MM.1S (cell line): ENCODE measurements around the gene MAML3.

ENCODE experiments used
- DNase-seq: peaks from one replicate; pipeline ENCODE4 v3.0.0-alpha.2; 2015
- H2AFZ ChIP-seq: fragments of 300-600 bp; sonication (generic); 2 replicates; pipeline ENCODE4 v1.6.0; 2016; ENCODE audit warnings: antibody characterized with exemption, low read length
- H3F3A ChIP-seq: fragments of 300-600 bp; sonication (generic); 2 replicates; pipeline ENCODE4 v1.6.1; 2016; ENCODE audit warnings: mild to moderate bottlenecking, antibody characterized with exemption, low read length, moderate library complexity, mixed read lengths; ENCODE audit not compliant: insufficient read depth
- H3K27ac ChIP-seq: fragments of 300-600 bp; sonication (generic); 2 replicates; pipeline ENCODE4 v1.5.1; 2016; ENCODE audit warnings: mild to moderate bottlenecking, low read length
- H3K27me3 ChIP-seq: fragments of 300-600 bp; sonication (generic); replicated peaks from 2 replicates; pipeline ENCODE4 v1.6.0; 2016; ENCODE audit warnings: low read length; ENCODE audit not compliant: insufficient read depth
- H3K36me3 ChIP-seq: fragments of 300-600 bp; sonication (generic); replicated peaks from 2 replicates; pipeline ENCODE4 v1.6.1; 2016; ENCODE audit warnings: mild to moderate bottlenecking, low read length, mixed read lengths; ENCODE audit not compliant: insufficient read depth
- H3K4me1 ChIP-seq: fragments of 300-600 bp; sonication (generic); 2 replicates; pipeline ENCODE4 v1.6.1; 2016; ENCODE audit warnings: low read length, mixed read lengths
- H3K4me2 ChIP-seq: fragments of 300-600 bp; sonication (generic); 2 replicates; pipeline ENCODE4 v1.6.0; 2016; ENCODE audit warnings: low read depth, low read length
- H3K4me3 ChIP-seq: fragments of 300-600 bp; sonication (generic); 2 replicates; pipeline ENCODE4 v1.5.1; 2016; ENCODE audit warnings: low read length, mixed read lengths
- H3K79me2 ChIP-seq: fragments of 300-600 bp; sonication (generic); 2 replicates; pipeline ENCODE4 v1.6.1; 2016; ENCODE audit warnings: mixed run types, low read length, mixed read lengths
- H3K9ac ChIP-seq: fragments of 300-600 bp; sonication (generic); 2 replicates; pipeline ENCODE4 v1.6.1; 2016; ENCODE audit warnings: low read length, mixed read lengths
- H3K9me2 ChIP-seq: fragments of 300-600 bp; sonication (generic); replicated peaks from 2 replicates; pipeline ENCODE4 v1.6.1; 2016; ENCODE audit warnings: mild to moderate bottlenecking, low read length, mixed read lengths; ENCODE audit not compliant: insufficient read depth
- H3K9me3 ChIP-seq: fragments of 300-600 bp; sonication (generic); replicated peaks from 2 replicates; pipeline ENCODE4 v1.6.1; 2016; ENCODE audit warnings: mild to moderate bottlenecking, low read length, mixed read lengths; ENCODE audit not compliant: insufficient read depth
- H4K20me1 ChIP-seq: fragments of 300-600 bp; sonication (generic); 2 replicates; pipeline ENCODE4 v1.6.1; 2016; ENCODE audit warnings: mild to moderate bottlenecking, low read length, moderate library complexity, mixed read lengths; ENCODE audit not compliant: insufficient read depth
- CTCF ChIP-seq: fragments of 300-600 bp; sonication (generic); IDR thresholded peaks from 2 replicates; pipeline ENCODE4 v1.5.1; 2016; ENCODE audit warnings: antibody characterized with exemption, low read length, mixed read lengths
- EZH2 ChIP-seq: fragments of 300-600 bp; sonication (generic); optimal IDR thresholded peaks from 2 replicates; pipeline ENCODE3; 2017; ENCODE audit warnings: low read depth, mild to moderate bottlenecking, antibody characterized with exemption, low read length, mixed read lengths
- EZH2phosphoT487 ChIP-seq: fragments of 300-600 bp; sonication (generic); IDR thresholded peaks from 2 replicates; pipeline ENCODE4 v1.6.1; 2018; ENCODE audit warnings: antibody characterized with exemption, low read length

MAML3 gene

GRCh38 chr4:140054861-140055260 lies 99.1 kb downstream of the MAML3 start:
- no peaks in the 10 kb centered on the region for H3F3A ChIP-seq
- no peak overlapping the region for H3K4me3 ChIP-seq
- TF ChIP-seq EZH2phosphoT487 (no peak), EZH2 (no peak), CTCF (no peak)
- no peak overlapping the region for H3K9ac ChIP-seq
- no peak overlapping the region for H3K27ac ChIP-seq
- H3K9me2 ChIP-seq = no peaks in the 10 kb centered on the region
- no peaks in the 10 kb centered on the region for H3K4me1 ChIP-seq
- H3K27me3 ChIP-seq = no peaks in the 10 kb centered on the region
- no peak for DNase-seq
- no peak overlapping the region for H3K4me2 ChIP-seq
- H2AFZ ChIP-seq = no peak overlapping the region
- H3K9me3 ChIP-seq = no peaks in the 10 kb centered on the region
- H3K79me2 ChIP-seq = no peaks in the 10 kb centered on the region
- no peaks in the 10 kb centered on the region for H4K20me1 ChIP-seq
- H3K36me3 ChIP-seq = no peaks in the 10 kb centered on the region

- no peaks in the 10 kb centered on the region for H3F3A ChIP-seq
- H3K9me2 ChIP-seq = no peaks in the 10 kb centered on the region
- no peak for DNase-seq
- H3K4me3 ChIP-seq = no peak overlapping the region
- H3K27me3 ChIP-seq = no peaks in the 10 kb centered on the region
- H3K27ac ChIP-seq = no peak overlapping the region
- TF ChIP-seq EZH2phosphoT487 = no peak
- TF ChIP-seq CTCF = no peak
- no peak for TF ChIP-seq EZH2
- no peaks in the 10 kb centered on the region for H3K36me3 ChIP-seq
- H3K9me3 ChIP-seq = no peaks in the 10 kb centered on the region
- no peak overlapping the region for H3K4me2 ChIP-seq
- H3K79me2 ChIP-seq = no peaks in the 10 kb centered on the region
- H4K20me1 ChIP-seq = no peaks in the 10 kb centered on the region
- no peak overlapping the region for H3K9ac ChIP-seq
- no peaks in the 10 kb centered on the region for H3K4me1 ChIP-seq
- H2AFZ ChIP-seq = no peak overlapping the region
These were observed 100.8 kb downstream of the MAML3 start for GRCh38 chr4:140053185-140053584.

- Histone ChIP-seq H3K9me3 (no peaks in the 10 kb centered on the region), H3K27ac (no peak overlapping the region), H3K36me3 (no peaks in the 10 kb centered on the region), H2AFZ (no peak overlapping the region), H3K4me1 (no peaks in the 10 kb centered on the region), H3K9ac (no peak overlapping the region), H4K20me1 (no peaks in the 10 kb centered on the region), H3K27me3 (no peaks in the 10 kb centered on the region), H3K4me2 (no peak overlapping the region), H3K9me2 (no peaks in the 10 kb centered on the region), H3K4me3 (no peak overlapping the region), H3K79me2 (no peaks in the 10 kb centered on the region), H3F3A (no peaks in the 10 kb centered on the region)
- peak; percentile 44 for DNase-seq
- peak; percentile 60 for TF ChIP-seq CTCF
- TF ChIP-seq EZH2 = no peak
These were observed 101.9 kb downstream of the MAML3 start for GRCh38 chr4:140052050-140052449.
